ENCODE results near the gene GSTM2.
A peak's percentile ranks its signal among the peaks of the same experiment; 100 is the strongest.
"Not testable (repeated sequence)": the region's sequence is repeated elsewhere in the genome, so short reads cannot be mapped to it uniquely, and the experiment has no call there.

The GSTM2 gene

GRCh38 chr1:109650609-109651008 is 17.2 kb upstream of the GSTM2 start:
- no peak for DNase-seq

- DNase-seq = no peak
Observed at GRCh38 chr1:109652402-109652801, 15.5 kb upstream of the GSTM2 start.

GRCh38 chr1:109653306-109653705 is 14.6 kb upstream of the GSTM2 start:
- no peak for DNase-seq

GRCh38 chr1:109654519-109654918 is 13.3 kb upstream of the GSTM2 start:
- DNase-seq = no peak

GRCh38 chr1:109655615-109656519 is 12.0 kb upstream of the GSTM2 start, which contains the start of gene GSTM4:
Gene GSTM4 (plus strand): TSS chr1:109656099. CDS start chr1:109656390, 291 bp downstream.
- DNase-seq = no peak

- no peak for DNase-seq
Observed at GRCh38 chr1:109657395-109657794, 10.5 kb upstream of the GSTM2 start.

- DNase-seq = no peak
Observed at GRCh38 chr1:109657970-109658369, 9.9 kb upstream of the GSTM2 start.

- DNase-seq = no peak
Observed at GRCh38 chr1:109658533-109659042, 9.3 kb upstream of the GSTM2 start.

GRCh38 chr1:109659145-109659544 is 8.7 kb upstream of the GSTM2 start:
- no peak for DNase-seq

GRCh38 chr1:109659997-109660690 is 7.7 kb upstream of the GSTM2 start:
- peak; percentile 93 for DNase-seq

GRCh38 chr1:109660691-109661026 is 7.2 kb upstream of the GSTM2 start:
- DNase-seq = not testable (repeated sequence)

GRCh38 chr1:109661391-109661790 is 6.5 kb upstream of the GSTM2 start:
- no peak for DNase-seq

GRCh38 chr1:109664671-109665070 is 3.2 kb upstream of the GSTM2 start:
- no peak for DNase-seq

GRCh38 chr1:109668123-109668775 is 392 bp downstream of the GSTM2 start:
- DNase-seq = no peak

GRCh38 chr1:109669246-109669948 is 1.5 kb downstream of the GSTM2 start:
- DNase-seq = no peak

GRCh38 chr1:109669949-109670302 is 2.1 kb downstream of the GSTM2 start:
- DNase-seq = not testable (repeated sequence)

GRCh38 chr1:109671067-109671466 is 3.2 kb downstream of the GSTM2 start:
- no peak for DNase-seq

GRCh38 chr1:109673861-109674260 is 6.0 kb downstream of the GSTM2 start:
- DNase-seq = not testable (repeated sequence)

- DNase-seq = not testable (repeated sequence)
Observed at GRCh38 chr1:109676683-109677381, 9.0 kb downstream of the GSTM2 start.

- no peak for DNase-seq
Observed at GRCh38 chr1:109677459-109677858, 9.6 kb downstream of the GSTM2 start.

- DNase-seq = not testable (repeated sequence)
Observed at GRCh38 chr1:109678637-109679036, 10.8 kb downstream of the GSTM2 start.

- not testable (repeated sequence) for DNase-seq
Observed at GRCh38 chr1:109684777-109685176, 16.9 kb downstream of the GSTM2 start.
